GM21423 (cell line): ENCODE data around the gene FZR1.
"Not testable (repeated sequence)": the region's sequence is repeated elsewhere in the genome, so short reads cannot be mapped to it uniquely, and the experiment has no call there.

Experiments used
- ATAC-seq: cut with Tn5 transposase; IDR thresholded peaks from one replicate; pipeline ENCODE4 v1.9.1; 2021; ENCODE audit warnings: mild to moderate bottlenecking, moderate library complexity; ENCODE audit not compliant: unreplicated experiment

The FZR1 gene

DNA sequence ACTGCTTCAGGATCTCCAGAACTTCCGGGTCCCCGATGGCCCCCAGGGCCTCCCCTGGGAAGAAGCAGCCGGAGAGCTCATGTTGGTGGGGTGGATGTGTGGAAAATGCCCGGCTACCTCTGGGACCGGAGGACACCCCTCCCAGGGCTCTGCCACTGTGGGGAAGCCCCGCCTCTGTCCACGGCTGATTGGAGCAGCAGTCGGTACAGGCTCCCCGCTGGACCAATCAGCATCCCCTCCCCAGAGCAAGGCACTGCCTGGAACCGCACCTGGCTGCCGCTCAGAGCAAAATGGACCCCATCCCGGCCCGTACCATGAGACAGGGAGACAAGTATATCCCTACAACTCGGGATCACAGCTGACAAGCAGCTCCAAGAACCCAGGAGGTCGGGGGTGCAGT, 12.1 kb upstream of the FZR1 start:
- no peak for ATAC-seq

DNA sequence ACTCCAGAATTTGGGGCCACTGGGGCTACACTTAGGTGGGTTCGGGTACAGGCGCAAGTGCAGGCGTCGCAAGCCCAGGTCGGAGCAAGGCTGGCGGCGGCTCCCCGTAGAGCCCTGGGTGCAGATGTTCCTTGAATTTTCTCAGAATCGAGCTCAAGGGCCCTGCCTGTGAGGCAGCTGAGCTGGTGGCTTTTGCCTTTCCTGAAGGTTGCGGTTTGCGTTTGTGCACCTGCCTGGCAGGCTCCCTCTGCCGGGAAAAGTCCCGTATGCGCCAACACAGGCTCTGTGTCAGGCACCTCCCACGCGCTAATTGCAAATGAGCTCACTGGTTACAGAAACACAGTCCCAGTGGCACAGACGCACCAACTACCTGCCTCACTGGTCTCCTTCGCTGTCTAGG, 11.6 kb upstream of the FZR1 start:
- ATAC-seq: no peak

DNA sequence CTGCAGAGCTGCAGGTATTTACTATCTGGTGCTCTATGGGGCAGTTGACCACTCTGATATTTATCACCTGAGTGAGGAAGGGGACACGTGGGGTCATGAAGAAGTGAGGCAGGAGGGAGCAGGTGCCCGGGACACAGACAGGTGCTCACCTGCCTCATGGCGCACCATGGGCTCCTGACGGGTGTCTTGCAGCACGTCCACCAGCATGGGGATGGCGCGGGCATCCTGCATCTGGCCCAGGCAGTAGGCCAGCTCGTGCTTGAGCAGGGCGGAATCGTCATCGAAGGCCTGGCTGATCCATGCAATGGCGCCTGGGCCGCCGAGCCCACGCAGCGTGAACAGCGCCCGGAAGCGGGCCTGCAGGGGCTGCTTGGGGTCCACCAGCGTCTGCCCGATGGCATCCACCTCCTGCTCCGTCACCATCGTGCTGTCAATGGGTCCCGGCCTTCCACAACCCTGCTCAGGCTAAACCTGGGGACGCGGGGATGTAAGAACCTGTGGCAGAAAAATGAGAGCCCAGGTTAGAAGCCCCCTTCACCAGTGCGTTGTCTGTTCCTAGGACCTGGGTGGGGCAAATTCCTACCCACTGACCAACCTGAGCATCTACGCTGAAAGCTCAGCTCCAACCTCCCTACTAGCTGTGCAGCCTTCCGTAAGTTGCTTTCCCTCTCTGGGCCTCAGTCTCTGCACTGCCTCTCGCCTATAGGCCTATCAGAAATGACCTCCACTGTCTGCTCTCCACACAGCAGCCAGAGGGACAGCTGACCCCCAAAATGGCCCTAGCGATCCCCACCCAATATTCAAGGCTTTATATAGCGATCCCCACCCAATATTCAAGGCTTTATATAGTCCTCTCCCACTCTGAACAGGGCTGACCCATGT, 9.5 kb upstream of the FZR1 start:
- no peak for ATAC-seq

- ATAC-seq: no peak
These were observed 8.2 kb upstream of the FZR1 start for GRCh38 chr19:3497757-3498520.

- no peak for ATAC-seq
These were observed 6.2 kb upstream of the FZR1 start for GRCh38 chr19:3499738-3500428.

- peak; percentile 73 for ATAC-seq
These were observed 5.5 kb upstream of the FZR1 start, which contains the start of gene DOHH for GRCh38 chr19:3500429-3501101. Gene DOHH, minus strand, starts transcription at chr19:3500674. Its CDS starts 3,860 bp downstream, at chr19:3496814.

DNA sequence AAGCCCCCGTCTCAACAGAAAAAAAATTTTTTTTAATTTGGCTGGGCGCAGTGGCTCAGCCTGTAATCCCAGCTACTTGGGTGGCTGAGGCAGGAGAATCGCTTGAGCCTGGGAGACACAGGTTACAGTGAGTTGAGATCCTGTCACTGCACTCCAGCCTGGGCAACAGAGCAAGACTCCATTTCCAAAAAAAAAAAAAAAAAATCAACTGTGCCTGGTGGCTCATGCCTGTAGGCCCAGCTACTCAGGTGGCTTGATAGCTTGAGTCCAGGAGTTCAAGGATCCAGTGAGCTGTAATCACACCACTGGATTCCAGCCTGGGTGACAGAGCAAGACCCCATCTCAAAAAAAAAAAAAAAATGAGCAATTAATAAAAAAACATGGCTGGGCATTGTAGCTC, 4.3 kb upstream of the FZR1 start:
- ATAC-seq: no peak

GRCh38 chr19:3503036-3503572, 3.0 kb upstream of the FZR1 start:
- no peak for ATAC-seq

DNA sequence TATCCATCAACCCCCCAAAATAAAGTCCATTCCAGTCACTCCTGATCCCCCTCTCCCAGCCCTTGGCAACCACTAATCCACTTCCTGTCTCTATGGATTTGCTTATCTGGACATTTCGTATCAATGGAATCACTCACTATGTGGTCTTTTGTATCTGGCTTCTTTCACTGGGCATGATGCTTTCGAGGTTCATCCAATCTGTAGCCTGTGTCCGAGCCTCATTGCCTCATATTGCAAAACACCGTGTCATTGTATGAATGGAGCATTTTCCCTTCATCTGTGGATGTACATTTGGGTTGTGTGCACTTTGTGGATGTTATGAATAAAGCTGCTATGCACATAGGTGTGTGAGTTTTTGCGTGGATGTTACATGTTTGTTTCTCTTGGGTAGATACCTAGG, 1.4 kb upstream of the FZR1 start:
- no peak for ATAC-seq

GRCh38 chr19:3506384-3507340, 551 bp downstream of the FZR1 start:
- peak; percentile 45 for ATAC-seq

GRCh38 chr19:3507371-3508120, 1.4 kb downstream of the FZR1 start:
- ATAC-seq: no peak

- ATAC-seq: not testable (repeated sequence)
These were observed 2.1 kb downstream of the FZR1 start for GRCh38 chr19:3508121-3508661.

GRCh38 chr19:3508771-3509535, 2.8 kb downstream of the FZR1 start:
- no peak for ATAC-seq

DNA sequence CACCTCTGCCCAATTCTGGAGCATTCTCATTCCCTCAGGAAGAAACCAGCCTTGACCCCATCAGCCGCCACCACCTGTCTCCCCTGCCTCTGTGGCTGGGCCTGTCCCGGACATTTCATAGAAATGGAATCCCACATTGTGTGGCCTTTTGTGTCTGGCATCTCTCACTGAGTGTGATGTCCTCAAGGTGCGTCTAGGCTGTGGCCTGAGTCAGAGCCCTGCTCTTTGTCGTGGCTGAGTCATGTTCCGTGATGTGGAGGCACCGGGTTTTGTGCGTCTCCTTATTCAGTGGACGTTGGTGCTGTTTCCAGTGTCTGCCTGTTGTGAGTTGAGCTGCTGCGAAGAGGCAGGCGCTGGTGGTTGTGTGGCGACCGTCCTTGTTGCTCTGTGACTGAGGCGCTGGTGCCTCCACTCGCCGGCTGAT, 3.5 kb downstream of the FZR1 start:
- ATAC-seq: no peak

GRCh38 chr19:3510727-3511126, 4.6 kb downstream of the FZR1 start:
- ATAC-seq: no peak

GRCh38 chr19:3511506-3512251, 5.6 kb downstream of the FZR1 start:
- ATAC-seq: no peak
